Peyer's patch (tissue), 4 donors: ENCODE data around the gene RACK1.

Source experiments
- POLR2A ChIP-seq, 2 donors: fragments of 450-650 bp; IDR thresholded peaks; one replicate each; pipeline ENCODE4 v1.5.1; 2017; ENCODE audit warnings: antibody characterized with exemption in 2 of 2, mild to moderate bottlenecking in 2 of 2, moderate library complexity in 2 of 2
- TF ChIP-seq, protein P1 (sequence below), 6 experiments: fragments of 450-650 bp in 4 of 6; fragments of 200-600 bp in 2 of 6; sonication (generic) in 1 of 6; IDR thresholded peaks; one replicate each; pipeline ENCODE4 v1.5.1; 2017 to 2019; ENCODE audit warnings: antibody characterized with exemption in 6 of 6, mild to moderate bottlenecking in 3 of 6, moderate library complexity in 1 of 6

- TF ChIP-seq, protein P1, sequence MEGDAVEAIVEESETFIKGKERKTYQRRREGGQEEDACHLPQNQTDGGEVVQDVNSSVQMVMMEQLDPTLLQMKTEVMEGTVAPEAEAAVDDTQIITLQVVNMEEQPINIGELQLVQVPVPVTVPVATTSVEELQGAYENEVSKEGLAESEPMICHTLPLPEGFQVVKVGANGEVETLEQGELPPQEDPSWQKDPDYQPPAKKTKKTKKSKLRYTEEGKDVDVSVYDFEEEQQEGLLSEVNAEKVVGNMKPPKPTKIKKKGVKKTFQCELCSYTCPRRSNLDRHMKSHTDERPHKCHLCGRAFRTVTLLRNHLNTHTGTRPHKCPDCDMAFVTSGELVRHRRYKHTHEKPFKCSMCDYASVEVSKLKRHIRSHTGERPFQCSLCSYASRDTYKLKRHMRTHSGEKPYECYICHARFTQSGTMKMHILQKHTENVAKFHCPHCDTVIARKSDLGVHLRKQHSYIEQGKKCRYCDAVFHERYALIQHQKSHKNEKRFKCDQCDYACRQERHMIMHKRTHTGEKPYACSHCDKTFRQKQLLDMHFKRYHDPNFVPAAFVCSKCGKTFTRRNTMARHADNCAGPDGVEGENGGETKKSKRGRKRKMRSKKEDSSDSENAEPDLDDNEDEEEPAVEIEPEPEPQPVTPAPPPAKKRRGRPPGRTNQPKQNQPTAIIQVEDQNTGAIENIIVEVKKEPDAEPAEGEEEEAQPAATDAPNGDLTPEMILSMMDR (IDR thresholded peaks at IDR 0.05), result no peak
- no peak for TF ChIP-seq POLR2A (IDR thresholded peaks at IDR 0.05)
Measured at GRCh38 chr5:181259974-181260719, 16.4 kb upstream of the RACK1 start.
